Tibial artery (tissue), 4 donors: Measurements from ENCODE around the gene NPTN.

Experiments
- DNase-seq, 2 donors: peaks; one replicate each; pipeline ENCODE4 v3.0.0-alpha.2; 2019
- H3K27ac ChIP-seq, 2 donors: fragments of 200-600 bp; sonication (generic) in 1 of 2; 1 replicate in 1 of 2; 2 replicates in 1 of 2; pipeline ENCODE4 v1.5.1; 2018 to 2019; ENCODE audit warnings: mild to moderate bottlenecking in 1 of 2
- H3K27me3 ChIP-seq, 2 donors: fragments of 200-600 bp; sonication (generic) in 1 of 2; one replicate each; pipeline versions ENCODE4 v1.5.1 to v1.6.0; 2016 to 2019
- H3K36me3 ChIP-seq, 3 donors: fragments of 200-600 bp; sonication (generic) in 2 of 3; one replicate each; pipeline ENCODE4 v1.5.1; 2016 to 2019; ENCODE audit warnings: mild to moderate bottlenecking in 2 of 3
- H3K4me1 ChIP-seq, 4 donors: fragments of 200-600 bp; sonication (generic) in 2 of 4; 1 replicate in 3 of 4; 2 replicates in 1 of 4; pipeline ENCODE4 v1.5.1; 2016 to 2019
- H3K4me3 ChIP-seq, 2 donors: fragments of 200-600 bp; sonication (generic) in 1 of 2; 1 replicate in 1 of 2; 2 replicates in 1 of 2; pipeline ENCODE4 v1.5.1; 2018 to 2019; ENCODE audit warnings: mild to moderate bottlenecking in 2 of 2
- H3K9me3 ChIP-seq, 3 donors: fragments of 200-600 bp; sonication (generic) in 1 of 3; one replicate each; pipeline ENCODE4 v1.5.1; 2016 to 2019
- CTCF ChIP-seq, 2 experiments: fragments of 200-600 bp in 1 of 2; fragments of 450-650 bp in 1 of 2; IDR thresholded peaks; one replicate each; pipeline ENCODE4 v1.5.1; 2017 to 2019; ENCODE audit warnings: antibody characterized with exemption in 2 of 2, mild to moderate bottlenecking in 1 of 2, moderate library complexity in 1 of 2
- intact Hi-C: fragments of 100-400 bp; cut with DNase I; formaldehyde crosslinking; loops from one replicate; pipeline ENCODE4 v1.15.0; 2023; ENCODE audit warnings: low total_unique reads

Gene NPTN

GRCh38 chr15:73593304-73594074 is 39.7 kb downstream of the NPTN start:
- no peak overlapping the region for H3K27ac ChIP-seq
- peaks cover 10 to 31% (median 25%) of the 10 kb centered on the region in 3 donors for H3K36me3 ChIP-seq
- intact Hi-C loops, result no loop called here
- no peaks in the 10 kb centered on the region for H3K27me3 ChIP-seq
- no peak overlapping the region for H3K4me3 ChIP-seq
- DNase-seq, result no peak
- no peaks in the 10 kb centered on the region for H3K9me3 ChIP-seq
- H3K4me1 ChIP-seq, result peaks cover 0 to 63% (median 51%) of the 10 kb centered on the region in 4 donors
- TF ChIP-seq CTCF (IDR thresholded peaks at IDR 0.05), result no peak

GRCh38 chr15:73590263-73590662 is 42.9 kb downstream of the NPTN start:
- TF ChIP-seq CTCF (IDR thresholded peaks at IDR 0.05), result no peak
- no peaks in the 10 kb centered on the region for H3K27me3 ChIP-seq
- H3K36me3 ChIP-seq, result peaks cover 35 to 62% (median 54%) of the 10 kb centered on the region in 3 donors
- H3K27ac ChIP-seq, result no peak overlapping the region
- no peak for DNase-seq
- H3K4me1 ChIP-seq, result peaks cover 0 to 30% (median 18%) of the 10 kb centered on the region in 4 donors
- no peaks in the 10 kb centered on the region for H3K9me3 ChIP-seq
- no peak overlapping the region for H3K4me3 ChIP-seq
- intact Hi-C loops, result no loop called here

- Histone ChIP-seq H3K36me3 (peaks cover 35 to 67% (median 59%) of the 10 kb centered on the region in 3 donors), H3K27me3 (no peaks in the 10 kb centered on the region), H3K9me3 (no peaks in the 10 kb centered on the region), H3K27ac (no peak overlapping the region), H3K4me1 (peaks cover 0 to 26% (median 14%) of the 10 kb centered on the region in 4 donors), H3K4me3 (no peak overlapping the region)
- intact Hi-C loops, result no loop called here
- no peak for TF ChIP-seq CTCF (IDR thresholded peaks at IDR 0.05)
- DNase-seq, result no peak
Measured at GRCh38 chr15:73589766-73590165, 43.4 kb downstream of the NPTN start.

GRCh38 chr15:73585871-73586654 is 47.1 kb downstream of the NPTN start:
- Histone ChIP-seq H3K9me3 (no peaks in the 10 kb centered on the region), H3K27me3 (no peaks in the 10 kb centered on the region), H3K27ac (no peak overlapping the region), H3K4me1 (no peaks in the 10 kb centered on the region), H3K4me3 (no peak overlapping the region), H3K36me3 (peaks cover 58 to 95% (median 80%) of the 10 kb centered on the region in 3 donors)
- TF ChIP-seq CTCF (IDR thresholded peaks at IDR 0.05), result no peak
- no peak for DNase-seq
- intact Hi-C loops, result no loop called here

- Histone ChIP-seq H3K9me3 (no peaks in the 10 kb centered on the region), H3K36me3 (peaks cover 58 to 91% (median 71%) of the 10 kb centered on the region in 3 donors), H3K4me3 (no peak overlapping the region), H3K27me3 (no peaks in the 10 kb centered on the region), H3K4me1 (no peaks in the 10 kb centered on the region), H3K27ac (no peak overlapping the region)
- DNase-seq, result no peak
- intact Hi-C loops, result no loop called here
- no peak for TF ChIP-seq CTCF (IDR thresholded peaks at IDR 0.05)
Measured at GRCh38 chr15:73584699-73585420, 48.3 kb downstream of the NPTN start.
